ENCODE measurements around the gene MYOD1.

MYOD1 gene

GRCh38 chr11:17751558-17751957 lies 32.2 kb downstream of the MYOD1 start:
- no peaks in the 10 kb centered on the region for H3K9me3 ChIP-seq (replicated peaks; ENCODE audit: insufficient read depth, low read length)
- TF ChIP-seq CTCF (IDR thresholded peaks at IDR 0.05; ENCODE audit: low read length) (no peak), EZH2 (optimal IDR thresholded peaks at IDR 0.05; ENCODE audit: low read depth, low read length) (no peak), EZH2phosphoT487 (IDR thresholded peaks at IDR 0.05; ENCODE audit: low read length) (no peak)
- no peak overlapping the region for H3K9ac ChIP-seq (ENCODE audit: low read length)
- no peaks in the 10 kb centered on the region for H3K79me2 ChIP-seq (ENCODE audit: low read length)
- no peak overlapping the region for H2AFZ ChIP-seq (ENCODE audit: low read length)
- H3K9me2 ChIP-seq (replicated peaks; ENCODE audit: insufficient read depth, low read length): no peaks in the 10 kb centered on the region
- H3K27ac ChIP-seq (ENCODE audit: low read length): no peak overlapping the region
- H4K20me1 ChIP-seq (ENCODE audit: insufficient read depth, low read length): no peaks in the 10 kb centered on the region
- H3K4me2 ChIP-seq (ENCODE audit: low read depth, low read length): no peak overlapping the region
- H3F3A ChIP-seq (ENCODE audit: insufficient read depth, low read length): no peaks in the 10 kb centered on the region
- no peak for DNase-seq
- no peak overlapping the region for H3K4me3 ChIP-seq (ENCODE audit: low read length)
- no peaks in the 10 kb centered on the region for H3K36me3 ChIP-seq (replicated peaks; ENCODE audit: insufficient read depth, low read length)
- H3K27me3 ChIP-seq (replicated peaks; ENCODE audit: insufficient read depth, low read length): peaks cover 54% of the 10 kb centered on the region
- no peaks in the 10 kb centered on the region for H3K4me1 ChIP-seq (ENCODE audit: low read length)

GRCh38 chr11:17752144-17752543 lies 32.8 kb downstream of the MYOD1 start:
- Histone ChIP-seq H3K9me3 (replicated peaks; ENCODE audit: insufficient read depth, low read length) (no peaks in the 10 kb centered on the region), H3K27ac (ENCODE audit: low read length) (no peak overlapping the region), H3K9ac (ENCODE audit: low read length) (no peak overlapping the region), H3K4me2 (ENCODE audit: low read depth, low read length) (no peak overlapping the region), H3K27me3 (replicated peaks; ENCODE audit: insufficient read depth, low read length) (peaks cover 48% of the 10 kb centered on the region), H3K36me3 (replicated peaks; ENCODE audit: insufficient read depth, low read length) (no peaks in the 10 kb centered on the region), H3K4me1 (ENCODE audit: low read length) (no peaks in the 10 kb centered on the region), H3F3A (ENCODE audit: insufficient read depth, low read length) (no peaks in the 10 kb centered on the region), H3K79me2 (ENCODE audit: low read length) (no peaks in the 10 kb centered on the region), H4K20me1 (ENCODE audit: insufficient read depth, low read length) (no peaks in the 10 kb centered on the region), H2AFZ (ENCODE audit: low read length) (no peak overlapping the region), H3K4me3 (ENCODE audit: low read length) (no peak overlapping the region), H3K9me2 (replicated peaks; ENCODE audit: insufficient read depth, low read length) (no peaks in the 10 kb centered on the region)
- DNase-seq: no peak
- TF ChIP-seq EZH2 (optimal IDR thresholded peaks at IDR 0.05; ENCODE audit: low read depth, low read length) (no peak), EZH2phosphoT487 (IDR thresholded peaks at IDR 0.05; ENCODE audit: low read length) (no peak), CTCF (IDR thresholded peaks at IDR 0.05; ENCODE audit: low read length) (no peak)

GRCh38 chr11:17753153-17753552 lies 33.8 kb downstream of the MYOD1 start:
- peaks cover 38% of the 10 kb centered on the region for H3K27me3 ChIP-seq (replicated peaks; ENCODE audit: insufficient read depth, low read length)
- no peak for TF ChIP-seq EZH2phosphoT487 (IDR thresholded peaks at IDR 0.05; ENCODE audit: low read length)
- no peak for TF ChIP-seq CTCF (IDR thresholded peaks at IDR 0.05; ENCODE audit: low read length)
- no peak for TF ChIP-seq EZH2 (optimal IDR thresholded peaks at IDR 0.05; ENCODE audit: low read depth, low read length)
- H3K9ac ChIP-seq (ENCODE audit: low read length): no peak overlapping the region
- H3K9me3 ChIP-seq (replicated peaks; ENCODE audit: insufficient read depth, low read length): no peaks in the 10 kb centered on the region
- no peaks in the 10 kb centered on the region for H3K79me2 ChIP-seq (ENCODE audit: low read length)
- H3K4me2 ChIP-seq (ENCODE audit: low read depth, low read length): no peak overlapping the region
- no peak overlapping the region for H3K4me3 ChIP-seq (ENCODE audit: low read length)
- H3K27ac ChIP-seq (ENCODE audit: low read length): no peak overlapping the region
- H2AFZ ChIP-seq (ENCODE audit: low read length): no peak overlapping the region
- H3K9me2 ChIP-seq (replicated peaks; ENCODE audit: insufficient read depth, low read length): no peaks in the 10 kb centered on the region
- no peak for DNase-seq
- no peaks in the 10 kb centered on the region for H3K4me1 ChIP-seq (ENCODE audit: low read length)
- no peaks in the 10 kb centered on the region for H3K36me3 ChIP-seq (replicated peaks; ENCODE audit: insufficient read depth, low read length)
- no peaks in the 10 kb centered on the region for H3F3A ChIP-seq (ENCODE audit: insufficient read depth, low read length)
- no peaks in the 10 kb centered on the region for H4K20me1 ChIP-seq (ENCODE audit: insufficient read depth, low read length)
